GM23338 (cell line): Measurements from ENCODE around the gene TRAIP. TPM values are rescaled to one million over a fixed set of nuclear protein-coding genes. Genes with fewer than 3 reads are reported as not detected.

Source experiments
- CREB1 ChIP-seq: fragments of 250-450 bp; sonication (Bioruptor Pico); IDR thresholded peaks from 2 replicates; pipeline ENCODE4 v1.5.0; 2020; ENCODE audit warnings: low read depth, mild to moderate bottlenecking, moderate library complexity
- EZH2 ChIP-seq: fragments of 200-600 bp; sonication (generic); IDR thresholded peaks from one replicate; pipeline ENCODE4 v1.8.0; 2017; ENCODE audit warnings: antibody characterized with exemption, mild to moderate bottlenecking, low read depth; ENCODE audit not compliant: unreplicated experiment
- JUNB ChIP-seq: IDR thresholded peaks from one replicate; pipeline ENCODE4 v1.6.1; 2016; ENCODE audit warnings: antibody characterized with exemption; ENCODE audit not compliant: unreplicated experiment
- NANOG ChIP-seq: IDR thresholded peaks from 2 replicates; pipeline ENCODE4 v1.6.1; 2016; ENCODE audit warnings: antibody characterized with exemption, borderline replicate concordance
- POLR2AphosphoS5 ChIP-seq: IDR thresholded peaks from 2 replicates; pipeline ENCODE4 v1.6.1; 2016; ENCODE audit warnings: antibody characterized with exemption, low read depth
- REST ChIP-seq: IDR thresholded peaks from one replicate; pipeline ENCODE4 v1.6.1; 2018; ENCODE audit warnings: antibody characterized with exemption; ENCODE audit not compliant: unreplicated experiment
- STAT1 ChIP-seq: IDR thresholded peaks from one replicate; pipeline ENCODE4 v1.6.1; 2016; ENCODE audit warnings: antibody characterized with exemption; ENCODE audit not compliant: unreplicated experiment
- ZNF331 ChIP-seq: fragments of 250-450 bp; sonication (Bioruptor Pico); IDR thresholded peaks from 2 replicates; pipeline ENCODE4 v1.5.0; 2020; ENCODE audit warnings: low read depth, mild to moderate bottlenecking, moderate library complexity
- ZNF462 ChIP-seq: fragments of 250-450 bp; sonication (Bioruptor Pico); IDR thresholded peaks from 2 replicates; pipeline ENCODE4 v1.5.0; 2020; ENCODE audit warnings: mild to moderate bottlenecking, moderate library complexity
- polyA plus RNA-seq: library from polyadenylated mRNA; unstranded; fragments of >200 nt; fragmentation: Nextera tagmentation; extraction: Ambion mirVana; gene quantifications from 2 replicates; pipeline ENCODE4 v1.2.1, GENCODE V29; 2016
- total RNA-seq: library from RNA; depleted of rRNA; stranded (reverse); fragments of >200 nt; shearing (Covaris generic); gene quantifications from 2 replicates; pipeline ENCODE4 v1.2.3, GENCODE V29; 2014

Gene TRAIP
- total and polyA plus RNA-seq, 2 experiments from 2014 or later, result 15.3 to 16.6 TPM

GRCh38 chr3:49901366-49902339 lies 45.3 kb upstream of the TRAIP start (continued):
- TF ChIP-seq REST, result no peak
- TF ChIP-seq CREB1 (CRISPR knock-in tag), result no peak
- no peak for TF ChIP-seq JUNB
- no peak for TF ChIP-seq EZH2
- no peak for TF ChIP-seq ZNF331 (CRISPR knock-in tag)
- TF ChIP-seq ZNF462, result no peak
- TF ChIP-seq POLR2AphosphoS5, result no peak
- no peak for TF ChIP-seq STAT1
- no peak for TF ChIP-seq NANOG
